ENCODE data around the gene ABHD17B.
"Not testable (repeated sequence)": the region's sequence is repeated elsewhere in the genome, so short reads cannot be mapped to it uniquely, and the experiment has no call there.

GRCh38 chr9:71954652-71955051 is 43.7 kb upstream of the ABHD17B start:
- not testable (repeated sequence) for TF ChIP-seq SP1 (IDR thresholded peaks at IDR 0.05); CTCF (IDR thresholded peaks at IDR 0.05; ENCODE audit: low read depth, low read length, missing input control); RAD21 (IDR thresholded peaks at IDR 0.05); GABPA (IDR thresholded peaks at IDR 0.05 in 1 of 2, conservative IDR thresholded peaks at IDR 0.05 in 1 of 2); JUND (IDR thresholded peaks at IDR 0.05); TAF1 (conservative IDR thresholded peaks at IDR 0.05); YY1 (IDR thresholded peaks at IDR 0.05); RXRA (IDR thresholded peaks at IDR 0.05); ZBTB33 (IDR thresholded peaks at IDR 0.05); REST (IDR thresholded peaks at IDR 0.05)
